ENCODE measurements around the gene ABR. TPM values are rescaled to one million over a fixed set of nuclear protein-coding genes. Genes with fewer than 3 reads are reported as not detected.
"Not testable (repeated sequence)": the region's sequence is repeated elsewhere in the genome, so short reads cannot be mapped to it uniquely, and the experiment has no call there.

Gene ABR
- polyA plus RNA-seq, 1 donor, result 29.8 TPM

DNA sequence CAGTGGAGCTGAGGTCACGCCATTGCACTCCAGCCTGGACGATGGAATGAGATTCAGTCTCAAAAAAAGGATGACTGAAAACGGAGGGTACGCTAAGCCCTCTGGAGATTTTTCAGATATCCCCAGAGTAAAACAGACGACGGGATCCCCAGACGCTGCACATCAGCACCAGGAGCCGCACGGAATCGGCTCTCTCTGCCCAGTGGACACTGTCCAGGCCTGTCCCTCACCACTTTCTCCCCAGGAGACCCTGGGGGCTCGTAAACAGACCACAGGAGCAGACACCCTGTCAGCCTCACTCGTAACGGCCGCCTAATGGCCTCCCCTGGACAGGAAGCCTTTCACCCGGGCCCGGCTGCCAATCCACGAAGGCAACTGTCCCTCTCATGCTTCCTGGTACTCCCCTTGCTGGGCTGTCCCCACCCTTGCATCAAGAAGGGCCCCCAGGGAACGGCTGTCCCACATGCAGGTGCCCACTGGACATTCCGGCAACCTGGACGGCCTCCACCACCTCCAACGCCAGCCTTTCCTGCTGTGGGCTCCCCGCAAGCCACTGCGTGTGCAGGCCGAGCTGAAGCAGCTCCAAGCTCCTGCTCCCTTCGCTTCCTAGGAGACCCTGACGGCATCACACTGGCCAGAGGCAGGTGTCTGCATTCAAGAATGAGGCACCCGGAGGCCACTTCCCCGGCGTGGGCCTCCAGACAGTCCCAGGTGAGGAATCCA is 108.5 kb downstream of the ABR start:
- no peak for DNase-seq (ENCODE audit: low read depth)

DNA sequence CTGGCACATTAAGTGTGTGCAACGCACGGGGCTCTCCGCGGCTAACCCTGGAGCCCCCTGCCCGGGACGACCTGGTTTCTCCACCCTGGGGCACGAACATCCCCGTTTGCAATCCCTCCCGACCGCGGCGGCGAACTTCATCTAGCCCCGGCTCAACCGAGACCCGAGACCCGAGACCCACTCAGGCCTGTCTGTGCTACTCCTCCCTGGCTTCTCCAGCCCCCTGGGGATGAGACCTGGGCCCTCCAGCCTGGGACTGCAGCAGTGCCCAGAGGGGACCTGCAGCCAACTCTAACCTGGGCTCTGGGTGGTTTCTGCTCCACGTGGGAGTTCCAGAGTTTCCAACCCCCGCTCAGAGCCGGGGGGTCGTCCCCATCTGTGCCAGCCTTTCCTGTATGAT is 109.4 kb downstream of the ABR start:
- DNase-seq (ENCODE audit: low read depth), result no peak

DNA sequence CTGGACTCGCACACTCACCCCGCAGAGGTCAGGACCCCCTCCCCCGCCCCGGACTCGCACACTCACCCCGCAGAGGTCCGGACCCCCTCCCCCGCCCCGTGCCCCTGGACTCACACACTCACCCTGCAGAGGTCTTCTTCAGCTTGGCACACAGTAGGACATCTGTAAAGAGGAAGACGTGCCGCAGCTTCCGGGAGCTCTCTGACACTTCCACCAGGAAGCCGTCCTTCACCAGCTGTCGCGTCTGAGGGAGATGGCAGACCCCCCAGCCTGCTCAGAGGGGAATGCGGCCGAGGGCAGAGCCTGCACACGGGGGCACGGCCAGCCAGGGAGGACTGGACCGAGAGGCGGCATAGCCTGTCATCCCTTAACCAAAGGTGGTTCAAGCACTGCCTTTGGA is 109.9 kb downstream of the ABR start:
- no peak for DNase-seq (ENCODE audit: low read depth)

DNA sequence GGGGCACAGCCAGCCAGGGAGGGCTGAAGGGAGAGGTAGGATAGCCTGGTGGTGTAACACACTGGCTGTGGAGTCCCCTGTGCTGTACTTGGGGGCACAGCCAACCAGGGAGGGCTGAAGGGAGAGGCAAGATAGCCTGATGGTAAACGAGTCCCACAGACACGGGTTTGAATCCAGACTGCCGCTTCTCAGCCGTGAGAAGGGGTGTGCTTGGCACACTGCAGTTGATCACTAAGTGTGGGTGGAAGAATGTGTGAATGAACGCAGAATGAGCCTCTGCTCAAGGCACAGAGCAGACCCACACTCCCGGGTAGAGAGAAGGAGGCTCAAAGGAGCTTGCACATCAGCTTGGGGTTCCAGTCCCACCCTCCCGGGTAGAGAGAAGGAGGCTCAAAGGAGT is 111.4 kb downstream of the ABR start:
- DNase-seq (ENCODE audit: low read depth), result no peak

DNA sequence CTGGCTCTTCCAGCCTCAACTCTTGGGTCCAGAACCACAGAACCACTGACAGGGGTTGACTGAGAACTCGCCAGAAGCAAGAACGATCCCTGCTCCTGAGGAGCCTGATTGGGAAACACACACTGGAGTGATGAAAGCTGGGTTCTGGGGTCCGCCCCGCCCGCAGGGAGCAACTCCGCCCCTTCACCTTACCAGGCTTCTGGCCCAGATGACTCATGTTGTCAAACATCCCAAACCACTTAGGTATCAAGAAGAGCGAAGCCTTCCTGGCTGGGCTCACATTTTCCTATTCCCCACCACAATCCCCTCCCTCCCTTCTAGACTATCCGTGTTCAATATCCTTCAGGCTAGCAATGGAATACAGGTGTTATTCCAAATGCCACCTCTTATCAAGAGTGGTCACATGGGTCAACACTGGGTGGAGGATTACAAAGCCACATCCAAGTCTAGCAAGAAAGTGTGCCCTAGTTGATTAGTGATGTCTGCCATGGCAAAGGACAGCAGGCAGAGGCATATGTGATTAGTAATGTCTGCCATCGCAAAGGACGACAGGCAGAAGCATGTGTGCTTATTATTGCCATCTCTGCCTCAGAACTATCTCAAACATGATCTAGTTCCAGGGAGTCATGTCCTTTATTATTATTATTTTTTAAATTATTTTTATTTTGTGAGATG is 112.4 kb downstream of the ABR start:
- no peak for DNase-seq (ENCODE audit: low read depth)

DNA sequence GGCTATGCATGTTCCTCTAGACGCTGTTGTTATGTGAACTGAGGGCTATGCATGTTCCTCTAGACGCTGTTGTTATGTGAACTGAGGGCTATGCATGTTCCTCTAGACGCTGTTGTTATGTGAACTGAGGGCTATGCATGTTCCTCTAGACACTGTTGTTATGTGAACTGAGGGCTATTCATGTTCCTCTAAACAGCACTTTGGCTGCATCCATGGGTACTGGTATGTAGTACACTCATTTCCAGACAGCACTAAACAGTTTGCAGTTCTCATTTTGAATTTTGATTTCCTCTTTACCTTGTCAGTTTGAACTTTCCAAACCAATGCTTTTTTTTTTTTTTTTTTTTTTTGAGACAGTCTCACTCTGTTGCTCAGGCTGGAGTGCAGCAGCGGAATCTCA is 114.4 kb downstream of the ABR start:
- DNase-seq (ENCODE audit: low read depth), result not testable (repeated sequence)

DNA sequence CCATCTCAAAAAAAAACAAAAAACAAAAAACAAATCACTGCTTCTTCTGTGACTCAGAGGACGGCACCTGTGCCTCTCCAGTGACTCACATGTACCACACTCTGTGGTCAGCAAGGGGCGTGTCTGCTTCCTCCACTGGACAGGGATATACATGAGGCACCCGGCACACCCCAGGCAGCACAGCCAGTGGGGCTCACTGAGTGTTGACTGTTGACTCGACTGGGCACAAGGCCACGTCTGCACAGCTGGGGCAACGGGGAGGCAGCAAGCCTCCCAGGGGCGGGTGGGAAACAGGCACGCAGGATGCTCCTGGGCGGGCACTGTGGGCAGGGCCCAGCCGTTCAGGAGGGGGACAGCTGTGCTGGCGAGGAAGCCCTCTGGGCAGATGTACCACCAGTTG is 118.8 kb downstream of the ABR start:
- no peak for DNase-seq (ENCODE audit: low read depth)

DNA sequence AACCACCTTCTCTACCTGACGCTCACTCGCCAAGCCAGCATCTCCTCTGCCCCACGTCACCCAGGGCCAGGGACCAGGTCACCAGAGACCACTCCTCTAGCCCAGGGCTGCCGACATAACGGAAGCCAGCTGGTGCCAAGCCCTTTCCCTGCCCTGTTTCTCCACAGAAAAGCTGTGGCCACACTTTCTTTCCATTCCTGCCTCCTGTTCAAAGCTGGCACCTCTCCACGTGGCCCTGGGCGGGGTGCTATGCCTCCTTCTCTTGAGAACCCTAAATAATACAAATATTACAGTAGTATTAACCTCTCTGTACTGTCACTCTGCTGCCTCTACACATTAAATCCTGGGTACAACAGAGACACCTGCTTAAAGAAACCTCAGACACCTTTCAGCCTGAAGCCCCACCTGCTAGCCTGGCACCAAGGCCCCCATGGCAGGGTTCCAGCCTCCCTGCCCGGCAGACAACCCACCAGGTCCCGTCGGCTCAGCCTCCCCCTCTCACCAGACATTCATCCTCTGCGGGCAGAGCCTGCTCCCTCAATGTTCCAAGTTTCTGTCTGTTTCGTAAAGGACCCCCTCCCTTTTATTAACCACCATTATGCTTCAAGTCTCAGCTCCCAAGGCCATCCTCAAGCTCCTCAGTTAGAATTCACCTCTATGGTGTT is 120.5 kb downstream of the ABR start:
- DNase-seq (ENCODE audit: low read depth), result no peak

DNA sequence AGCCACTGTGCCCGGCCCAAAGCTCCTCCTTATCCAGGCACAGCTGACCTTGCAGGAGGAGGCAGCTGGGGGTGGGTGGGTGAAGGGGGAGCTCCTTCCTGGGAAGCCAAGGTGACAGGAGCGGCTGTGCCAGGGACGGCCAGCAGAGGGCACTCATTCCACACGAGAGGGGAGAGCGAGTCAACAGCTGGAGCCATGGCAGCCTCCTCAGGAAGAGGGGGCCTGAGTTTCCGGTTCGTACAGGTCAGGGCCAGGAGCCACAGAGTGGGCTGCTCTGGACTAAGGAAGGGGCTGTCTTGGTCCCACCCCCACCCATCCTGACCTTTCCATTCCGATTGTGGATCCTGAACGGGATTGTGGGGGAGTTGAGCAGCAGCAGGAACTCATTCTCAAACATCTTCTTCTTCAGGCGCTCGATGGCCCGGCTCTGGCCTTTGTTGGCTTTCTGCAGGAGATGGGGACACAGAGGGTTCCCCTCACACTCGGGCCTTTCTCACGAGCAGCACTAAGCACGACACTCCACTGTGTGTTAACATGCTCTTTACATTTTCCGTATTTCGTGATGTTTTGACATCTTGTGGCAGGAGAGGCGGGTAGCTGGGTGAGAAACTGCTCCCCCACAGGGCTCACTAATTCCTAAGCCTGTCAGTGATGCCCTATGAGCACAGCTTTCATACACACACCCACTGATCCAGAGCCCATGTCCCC is 121.2 kb downstream of the ABR start:
- DNase-seq (ENCODE audit: low read depth), result no peak

DNA sequence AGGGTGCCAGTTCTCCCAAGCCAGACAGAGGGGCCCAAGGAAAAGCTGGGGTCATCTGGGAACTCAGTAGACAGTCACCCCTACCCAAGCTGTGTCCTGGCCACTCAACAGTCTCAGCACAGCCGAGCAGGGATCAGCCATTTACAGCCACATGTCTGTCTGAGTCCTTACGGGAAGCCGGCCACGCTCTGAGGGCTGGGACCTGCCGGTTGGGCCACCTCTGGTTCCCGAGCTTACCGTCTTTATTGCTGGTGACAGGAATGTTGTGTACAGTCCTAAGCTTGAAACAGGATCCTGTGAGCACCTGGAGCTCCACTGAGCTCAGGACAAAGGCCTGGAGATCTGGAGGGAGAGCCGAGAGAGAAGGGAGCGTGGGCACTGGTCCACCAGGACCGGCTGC is 123.0 kb downstream of the ABR start:
- DNase-seq (ENCODE audit: low read depth), result no peak

DNA sequence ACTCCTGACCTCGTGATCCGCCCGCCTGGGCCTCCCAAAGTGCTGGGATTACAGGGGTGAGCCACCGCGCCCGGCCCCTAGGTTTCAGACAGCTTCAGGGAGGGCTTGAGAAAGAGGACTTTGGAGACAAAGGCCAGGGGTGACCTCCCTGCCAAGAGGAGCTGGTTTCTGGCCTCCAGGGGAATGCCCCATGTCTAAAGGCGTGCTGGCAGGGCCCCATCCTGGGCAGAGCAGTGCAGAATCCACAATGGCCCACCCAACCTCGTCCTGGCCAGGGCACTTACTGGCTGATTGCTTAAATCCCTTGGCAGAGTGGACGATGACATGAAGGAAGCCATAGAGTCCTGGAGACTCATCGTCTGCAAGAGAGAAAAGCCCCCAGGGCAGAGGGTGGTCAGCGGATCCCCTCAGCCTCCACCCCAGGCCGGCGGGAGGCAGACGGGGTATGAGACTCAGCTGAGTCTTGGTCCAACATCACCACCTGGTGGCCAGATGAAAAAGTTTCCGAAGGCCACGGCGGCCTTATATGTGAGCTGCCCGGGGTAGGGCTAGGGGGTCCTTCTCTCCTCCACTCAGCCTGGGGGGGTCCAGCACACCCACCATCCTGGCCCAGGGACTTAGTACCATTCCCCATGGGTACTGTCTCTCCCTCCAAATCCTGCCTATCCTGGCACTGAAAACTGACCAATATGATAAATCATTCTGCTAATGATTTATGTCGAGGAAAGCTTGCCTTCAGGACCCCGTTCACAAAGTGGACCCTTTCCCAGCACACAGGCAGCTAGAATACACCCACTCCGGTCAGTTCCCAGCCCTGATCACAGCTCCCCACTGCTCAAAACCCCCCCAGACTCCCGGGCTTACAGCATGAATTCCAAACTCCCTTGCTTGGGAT is 123.8 kb downstream of the ABR start:
- DNase-seq (ENCODE audit: low read depth), result no peak

DNA sequence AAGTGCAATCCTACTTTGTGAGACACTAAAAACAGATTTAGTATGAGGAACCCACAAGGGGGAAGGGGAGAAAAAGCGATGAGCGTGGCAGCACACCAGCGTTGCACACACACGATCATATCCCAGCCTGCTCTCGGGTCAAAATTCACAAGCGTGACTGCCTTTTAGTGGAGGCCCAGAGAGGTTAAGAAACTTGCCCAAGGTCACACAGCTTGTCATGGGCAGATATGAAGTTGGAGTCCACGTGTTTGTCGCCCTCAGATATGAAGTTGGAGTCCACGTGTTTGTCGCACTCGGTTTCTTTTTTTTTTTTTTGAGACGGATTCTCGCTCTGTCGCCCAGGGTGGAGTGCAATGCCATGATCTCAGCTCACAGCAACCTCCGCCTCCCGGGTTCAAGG is 124.5 kb downstream of the ABR start:
- no peak for DNase-seq (ENCODE audit: low read depth)

DNA sequence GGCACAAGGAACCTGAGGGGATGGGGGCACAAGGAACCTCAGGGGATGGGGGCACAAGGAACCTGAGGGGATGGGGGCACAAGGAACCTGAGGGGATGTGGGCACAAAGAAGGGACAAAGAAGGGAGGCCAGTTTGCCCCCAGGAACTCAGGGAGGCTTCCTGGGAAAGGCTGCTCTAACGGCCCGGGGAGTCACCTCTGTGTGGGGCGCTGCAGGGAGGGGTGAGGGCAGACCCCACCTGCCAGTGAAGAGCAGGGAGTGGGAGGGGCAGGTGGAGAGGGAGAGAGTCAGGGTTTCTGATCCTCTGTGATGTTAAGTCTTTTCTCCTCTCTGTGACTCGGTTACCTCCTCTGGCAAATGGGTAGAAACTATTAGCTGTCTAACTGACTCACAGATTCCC is 125.1 kb downstream of the ABR start:
- DNase-seq (ENCODE audit: low read depth), result no peak

DNA sequence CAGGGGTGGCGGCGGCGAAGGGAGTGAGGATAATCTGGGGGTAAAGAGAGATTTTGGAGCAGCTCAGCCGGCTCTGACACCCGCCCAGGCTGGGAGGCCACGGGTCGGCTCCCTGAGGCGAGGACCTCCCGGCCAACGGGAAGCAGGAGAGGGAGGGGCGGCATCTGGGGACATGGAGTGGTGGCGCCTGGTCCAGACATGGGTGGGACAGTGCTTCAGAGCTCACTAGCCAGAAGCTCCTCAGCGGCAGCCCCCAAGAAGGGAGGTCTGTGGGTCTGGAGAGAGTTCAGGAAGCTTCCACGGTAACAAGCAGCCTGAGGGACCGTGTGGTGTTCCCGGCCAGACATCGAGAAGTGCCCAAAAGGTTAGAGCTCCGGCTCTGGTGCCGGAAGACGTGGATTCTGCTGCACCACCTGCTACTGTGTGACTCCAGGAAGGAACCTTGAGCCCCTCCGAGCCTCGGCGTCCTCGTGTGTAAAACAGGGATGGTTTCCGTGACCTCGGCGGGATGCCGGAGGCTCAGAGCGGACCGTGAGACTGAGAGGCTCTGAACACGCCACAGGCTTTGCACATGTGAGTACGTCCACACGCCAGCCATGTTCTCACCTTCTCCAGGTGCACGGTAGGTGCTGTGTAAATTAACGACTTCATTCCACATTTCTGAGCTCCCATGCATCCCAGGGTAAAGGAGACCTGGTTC is 126.0 kb downstream of the ABR start:
- no peak for DNase-seq (ENCODE audit: low read depth)

DNA sequence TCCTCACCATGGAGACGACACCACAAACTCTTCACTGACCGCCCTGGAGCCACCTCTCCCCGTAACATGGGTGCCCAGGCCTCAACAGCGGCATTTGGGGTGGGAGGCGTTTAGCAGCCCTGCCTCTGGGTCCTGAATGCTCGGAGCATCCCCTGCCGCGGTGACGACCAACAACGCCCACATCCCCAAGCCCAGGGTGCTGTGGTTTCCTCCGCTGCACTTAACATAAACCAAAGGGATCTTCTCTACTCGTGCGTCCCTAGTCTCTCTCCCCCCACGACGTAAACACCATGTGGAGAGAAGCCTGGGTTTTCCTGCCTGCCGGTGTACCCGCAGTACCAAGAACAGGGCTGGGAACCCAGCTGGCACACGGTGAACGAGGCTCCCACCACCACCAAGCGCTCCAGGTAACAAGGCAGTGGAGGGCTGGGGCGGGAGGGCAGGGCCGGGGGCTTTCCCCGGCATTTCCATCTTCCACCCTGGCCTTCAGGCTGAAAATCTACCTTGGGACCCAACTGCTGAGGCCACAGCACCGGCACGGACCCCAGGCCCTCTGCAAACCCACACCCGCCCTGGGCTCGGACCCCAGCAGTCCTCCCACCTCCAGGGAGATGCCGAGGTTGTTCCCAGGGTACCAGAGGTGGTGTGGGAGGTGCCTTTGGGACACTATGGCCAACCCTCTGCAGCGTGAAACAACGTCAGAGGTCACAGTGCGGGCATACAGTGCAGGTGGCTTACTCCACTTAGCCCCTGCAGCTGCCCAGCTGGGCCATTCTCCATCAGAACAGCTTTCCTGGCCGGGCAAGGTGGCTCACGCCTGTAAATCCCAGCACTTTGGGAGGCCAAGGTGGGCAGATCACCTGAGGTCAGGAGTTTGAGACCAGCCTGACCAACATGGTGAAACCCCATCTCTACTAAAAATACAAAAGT is 128.5 kb downstream of the ABR start:
- DNase-seq (ENCODE audit: low read depth), result no peak

DNA sequence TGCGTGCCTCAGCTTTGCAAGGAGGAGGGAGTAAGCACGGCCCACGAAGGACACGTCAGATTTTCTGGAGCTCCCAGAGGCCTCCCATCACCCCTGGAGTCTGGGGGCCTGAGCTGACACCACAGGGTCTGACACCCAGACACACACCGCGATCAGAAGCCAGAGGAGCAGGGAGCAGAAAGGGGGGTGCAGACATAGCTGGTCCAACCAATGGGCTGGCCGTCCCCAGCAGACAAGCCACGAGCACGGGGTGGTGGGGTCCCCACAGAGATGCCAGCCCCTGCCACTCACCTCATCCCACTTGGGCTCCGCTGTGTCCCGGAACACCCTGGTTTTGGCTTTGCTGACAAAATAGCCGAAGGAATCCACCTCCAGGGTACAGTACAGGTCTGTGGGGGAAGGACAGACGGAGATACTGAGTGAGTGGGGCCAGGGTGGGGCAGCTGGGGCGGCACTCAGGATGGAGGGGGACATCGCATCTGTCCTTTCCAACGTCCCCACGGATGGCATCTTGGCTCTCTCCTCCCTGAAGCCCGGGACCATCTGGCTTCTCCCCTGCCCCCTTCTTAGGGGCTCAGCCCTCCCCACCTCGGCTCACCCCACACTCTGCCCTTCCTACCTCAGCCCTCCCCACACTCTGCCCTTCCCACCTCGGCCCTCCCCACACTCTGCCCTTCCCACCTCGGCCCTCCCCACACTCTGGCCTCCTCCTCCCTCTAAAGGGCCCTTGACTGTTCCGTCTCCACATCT is 129.4 kb downstream of the ABR start:
- DNase-seq (ENCODE audit: low read depth), result no peak

DNA sequence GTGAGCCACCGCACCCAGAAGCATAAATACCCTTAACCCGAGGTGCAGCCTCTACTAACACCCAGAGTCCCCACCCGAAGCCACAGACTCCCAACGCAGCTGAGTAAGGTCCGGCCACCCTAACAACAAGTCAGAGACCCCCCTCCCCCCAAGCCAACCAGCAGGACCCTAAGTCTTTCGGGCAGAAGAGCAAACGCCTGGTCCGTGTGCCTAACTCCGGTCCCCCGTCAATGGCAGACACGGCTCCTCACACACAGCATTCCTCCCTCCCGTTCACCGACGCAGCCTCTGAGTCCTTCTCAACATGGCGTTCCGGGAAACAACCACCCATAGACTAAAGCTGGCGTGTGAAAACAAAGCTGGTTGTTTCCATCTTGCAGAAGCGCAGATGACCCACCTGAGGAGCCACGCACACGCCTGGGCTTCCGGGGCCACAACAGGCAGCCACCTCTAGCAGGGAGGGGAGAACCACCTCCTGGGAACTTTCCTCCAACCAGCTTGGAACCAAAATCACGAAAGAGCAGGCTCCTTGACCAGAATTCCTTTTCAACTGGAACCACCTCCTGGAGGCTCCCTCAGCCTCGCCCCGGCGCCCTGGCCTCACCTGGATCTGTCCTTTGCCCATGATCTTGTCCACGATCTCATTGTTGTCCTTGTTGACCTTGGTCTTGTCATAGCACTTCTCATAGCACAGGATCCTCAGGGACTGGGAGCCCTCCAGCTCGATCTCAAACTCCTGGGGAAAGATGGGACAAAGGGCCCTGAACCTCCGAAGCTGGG is 130.1 kb downstream of the ABR start:
- no peak for DNase-seq (ENCODE audit: low read depth)

DNA sequence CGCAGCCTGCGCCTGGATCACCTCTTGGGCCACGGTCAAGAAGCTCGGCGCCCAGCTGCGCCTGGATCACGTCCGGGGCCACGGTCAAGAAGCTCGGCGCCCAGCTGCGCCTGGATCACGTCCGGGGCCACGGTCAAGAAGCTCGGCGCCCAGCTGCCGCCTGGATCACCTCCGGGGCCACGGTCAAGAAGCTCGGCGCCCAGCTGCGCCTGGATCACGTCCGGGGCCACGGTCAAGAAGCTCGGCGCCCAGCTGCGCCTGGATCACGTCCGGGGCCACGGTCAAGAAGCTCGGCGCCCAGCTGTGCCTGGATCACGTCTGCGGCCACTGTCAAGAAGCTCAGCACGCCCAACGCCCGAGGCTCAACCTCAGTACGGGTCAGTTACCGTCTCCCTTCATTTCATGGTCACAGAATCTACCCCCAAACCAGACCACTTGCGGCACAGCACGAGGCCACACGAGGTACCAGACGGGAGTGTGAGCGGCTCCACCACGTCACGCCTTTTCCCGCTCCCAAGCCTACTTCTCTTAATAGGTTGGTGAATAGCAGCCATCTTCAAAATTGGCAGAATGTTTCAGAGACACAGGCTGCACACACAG is 131.2 kb downstream of the ABR start:
- DNase-seq (ENCODE audit: low read depth), result not testable (repeated sequence)

All from forelimb muscle (tissue), 1 donor.